SHP77 treated with DMSO at 0.1 percent for 48 hours (cell line): ENCODE data around the gene P4HA1.
A peak's percentile ranks its signal among the peaks of the same experiment; 100 is the strongest.

Experiments
- DNase-seq: peaks from one replicate; lab custom pipeline; 2025; lab: John Stamatoyannopoulos, UW

P4HA1 gene

DNA sequence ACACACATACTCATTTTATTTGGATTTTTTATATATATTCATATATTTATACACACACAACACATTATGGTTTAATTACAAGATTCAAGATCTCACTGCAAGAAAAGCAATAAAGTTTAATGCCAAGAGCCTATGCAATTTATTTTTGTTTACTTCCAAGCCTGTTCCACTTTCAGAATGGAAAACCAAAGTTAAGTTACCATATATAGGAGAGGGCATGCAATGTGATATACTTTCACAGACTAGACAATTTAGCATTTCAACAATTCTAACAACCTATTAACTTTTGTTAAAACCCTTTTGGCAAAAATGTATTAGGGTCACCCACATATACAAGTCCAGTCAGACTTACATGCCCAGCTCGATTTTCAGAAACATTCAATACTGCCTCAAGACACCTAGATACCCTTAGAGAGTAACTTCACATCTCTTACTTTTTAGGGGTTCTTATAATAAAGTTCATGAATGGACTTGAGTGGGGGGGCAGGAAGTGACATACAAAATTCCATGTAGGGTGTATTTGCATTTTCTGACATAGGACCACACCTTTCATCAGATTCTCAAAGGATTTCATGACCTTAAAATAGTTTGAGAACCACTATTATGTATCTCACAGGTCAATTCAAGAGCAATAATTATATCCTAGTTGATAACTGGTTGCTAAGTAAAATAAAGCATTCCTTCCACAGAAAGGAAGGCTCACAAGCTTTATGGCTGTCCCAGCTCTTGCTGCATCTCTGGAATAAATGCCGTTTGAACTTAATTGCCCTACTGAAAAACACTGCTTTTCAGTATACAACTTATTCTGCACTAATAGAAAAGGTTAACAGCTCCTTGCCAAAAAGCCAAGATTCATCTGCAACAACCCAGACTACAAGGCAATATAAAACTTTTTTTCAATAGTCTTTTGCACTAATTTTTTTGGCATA, 2.5 kb downstream of the P4HA1 start:
- no peak for DNase-seq

- no peak for DNase-seq
Observed at GRCh38 chr10:73092830-73093229, 3.8 kb downstream of the P4HA1 start.

DNA sequence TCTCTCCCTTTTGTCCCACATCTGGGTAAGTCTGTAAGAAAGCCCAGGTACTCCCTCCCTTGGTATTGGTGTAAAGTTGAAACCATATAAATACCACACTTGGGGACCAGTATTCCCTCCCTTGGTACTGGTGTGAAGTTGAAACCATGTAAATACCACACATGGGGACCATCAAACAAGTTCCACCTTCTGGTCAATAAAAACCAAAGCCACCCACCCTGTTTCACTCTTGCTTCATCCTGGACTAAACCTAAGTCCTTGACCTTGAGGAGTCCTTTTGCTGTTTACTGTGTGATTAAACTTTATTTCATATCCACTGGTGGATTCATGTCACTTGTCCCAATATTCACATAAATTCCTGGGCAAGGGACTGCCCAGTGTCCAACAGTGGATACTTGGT, 8.4 kb downstream of the P4HA1 start:
- no peak for DNase-seq

- DNase-seq: no peak
Observed at GRCh38 chr10:73086816-73087215, 9.8 kb downstream of the P4HA1 start.

DNA sequence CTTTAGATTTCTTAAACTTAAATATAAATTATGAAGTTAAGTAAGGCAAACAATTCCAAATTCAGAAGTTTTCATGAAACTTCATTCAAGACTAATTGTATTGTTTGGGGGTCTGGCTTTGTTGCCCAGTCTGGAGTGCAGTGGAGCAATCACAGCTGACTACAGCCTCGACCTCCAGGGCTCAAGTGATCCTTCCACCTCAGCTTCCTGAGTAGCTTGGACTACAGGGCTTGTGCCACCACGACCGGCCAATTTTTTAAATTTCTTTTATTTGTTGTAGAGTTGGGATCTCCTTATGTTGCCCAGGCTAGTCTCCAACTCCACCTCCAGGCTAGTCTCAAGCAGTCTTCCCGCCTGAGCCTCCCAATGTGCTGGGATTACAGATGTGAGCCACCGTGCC, 12.5 kb downstream of the P4HA1 start:
- DNase-seq: no peak

- DNase-seq: no peak
Observed at GRCh38 chr10:73083221-73083620, 13.4 kb downstream of the P4HA1 start.

- DNase-seq: no peak
Observed at GRCh38 chr10:73079779-73080541, 16.7 kb downstream of the P4HA1 start.

DNA sequence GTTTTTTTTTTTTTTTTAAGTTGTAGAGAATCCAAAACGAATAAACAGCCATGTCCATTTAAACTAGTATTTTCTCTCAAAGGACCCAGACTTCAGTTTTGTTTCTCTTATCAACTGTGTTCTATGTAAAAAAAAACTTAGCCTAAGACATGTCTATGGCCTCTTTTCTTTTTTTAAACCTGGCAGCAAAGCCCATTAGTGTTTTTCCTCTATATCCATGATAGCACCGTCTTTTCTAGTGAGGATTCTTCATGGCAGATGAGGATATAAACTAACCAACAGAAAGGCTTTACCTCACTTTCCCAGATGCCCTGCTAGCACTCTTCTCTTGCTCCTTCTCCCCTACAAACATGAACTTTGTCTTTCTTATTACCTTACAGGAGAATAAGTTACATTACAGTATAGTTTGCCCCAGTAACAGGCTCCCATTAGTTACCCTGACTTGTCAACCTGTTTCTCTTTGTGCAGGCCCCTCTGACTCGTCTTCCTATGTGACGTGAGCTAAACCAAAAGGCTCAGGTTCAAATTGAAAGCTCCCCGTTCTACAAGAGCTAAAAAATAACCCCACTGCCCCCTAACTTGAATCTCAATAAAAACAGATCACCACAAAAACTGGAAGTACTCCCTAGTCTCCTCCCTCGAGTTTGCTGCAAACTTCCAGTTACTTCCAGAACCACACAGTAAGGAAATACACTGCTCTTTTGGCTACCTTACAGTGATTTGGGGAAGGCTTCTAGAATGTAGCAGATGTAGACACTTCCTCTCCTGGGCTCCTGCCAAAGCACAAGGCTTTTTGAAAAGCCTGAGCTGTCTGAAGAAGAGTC, 20.1 kb downstream of the P4HA1 start:
- DNase-seq: no peak

GRCh38 chr10:73075829-73076228, 20.8 kb downstream of the P4HA1 start:
- no peak for DNase-seq

DNA sequence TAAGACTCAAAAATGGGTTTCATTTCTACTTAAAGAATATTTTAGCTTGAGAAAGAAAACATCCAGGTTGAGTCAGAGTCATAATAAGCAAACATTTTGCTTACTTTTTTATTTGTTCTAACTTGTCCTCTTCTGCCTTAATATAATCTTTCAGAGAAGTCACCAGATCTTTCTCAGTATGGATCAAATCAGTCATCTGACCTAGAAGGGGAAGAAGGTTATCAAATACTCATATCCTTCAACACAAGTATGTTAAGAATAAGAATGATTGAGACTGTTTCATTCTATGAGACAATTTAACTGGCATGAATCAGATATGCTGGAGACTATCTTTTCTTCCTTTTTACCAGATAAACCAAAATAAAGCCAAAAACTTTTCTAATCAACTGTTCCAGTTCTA, 23.0 kb downstream of the P4HA1 start:
- no peak for DNase-seq

DNA sequence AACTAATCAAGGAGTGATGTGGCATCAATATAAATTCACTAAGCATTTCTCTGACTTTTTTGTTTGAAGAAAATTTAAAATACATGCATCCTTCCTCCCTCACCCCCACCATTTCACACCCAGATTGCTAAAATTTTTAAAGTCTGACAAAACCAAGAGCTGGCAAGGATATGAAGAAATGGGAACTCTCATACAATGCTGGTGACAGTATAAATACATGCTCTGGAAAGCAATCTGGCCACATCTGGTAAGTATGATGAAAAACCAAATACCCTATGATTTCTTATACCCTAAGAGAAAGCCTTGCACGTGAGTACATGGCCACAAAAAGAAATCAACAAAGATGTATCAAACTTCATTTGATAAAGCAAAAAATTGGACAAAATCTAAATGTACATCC, 31.2 kb downstream of the P4HA1 start:
- DNase-seq: no peak

DNA sequence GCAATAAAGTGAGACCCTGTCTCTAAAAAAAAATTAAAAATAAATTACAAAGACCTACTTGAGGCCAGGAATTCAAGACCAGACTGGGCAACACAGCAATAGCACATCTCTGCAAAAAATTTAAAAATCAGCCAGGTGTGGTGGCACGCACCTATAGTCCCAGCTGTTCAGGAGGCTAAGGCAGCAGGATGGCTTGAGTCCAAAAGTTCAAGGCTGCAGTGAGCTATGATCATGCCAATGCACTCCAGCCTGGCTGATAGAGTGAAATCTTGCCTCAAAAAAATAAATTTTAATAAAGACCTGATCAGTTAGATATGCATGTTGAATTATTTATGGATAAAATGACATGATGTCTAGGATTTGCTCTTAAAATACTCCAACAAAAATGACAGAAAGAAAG, 34.9 kb downstream of the P4HA1 start:
- no peak for DNase-seq

- peak; percentile 4 for DNase-seq
Observed at GRCh38 chr10:73060738-73061635, 35.7 kb downstream of the P4HA1 start.

- DNase-seq: no peak
Observed at GRCh38 chr10:73060173-73060572, 36.5 kb downstream of the P4HA1 start.

GRCh38 chr10:73058057-73058591, 38.5 kb downstream of the P4HA1 start:
- DNase-seq: no peak

GRCh38 chr10:73054286-73054685, 42.4 kb downstream of the P4HA1 start:
- DNase-seq: no peak

GRCh38 chr10:73053275-73053674, 43.4 kb downstream of the P4HA1 start:
- DNase-seq: no peak

DNA sequence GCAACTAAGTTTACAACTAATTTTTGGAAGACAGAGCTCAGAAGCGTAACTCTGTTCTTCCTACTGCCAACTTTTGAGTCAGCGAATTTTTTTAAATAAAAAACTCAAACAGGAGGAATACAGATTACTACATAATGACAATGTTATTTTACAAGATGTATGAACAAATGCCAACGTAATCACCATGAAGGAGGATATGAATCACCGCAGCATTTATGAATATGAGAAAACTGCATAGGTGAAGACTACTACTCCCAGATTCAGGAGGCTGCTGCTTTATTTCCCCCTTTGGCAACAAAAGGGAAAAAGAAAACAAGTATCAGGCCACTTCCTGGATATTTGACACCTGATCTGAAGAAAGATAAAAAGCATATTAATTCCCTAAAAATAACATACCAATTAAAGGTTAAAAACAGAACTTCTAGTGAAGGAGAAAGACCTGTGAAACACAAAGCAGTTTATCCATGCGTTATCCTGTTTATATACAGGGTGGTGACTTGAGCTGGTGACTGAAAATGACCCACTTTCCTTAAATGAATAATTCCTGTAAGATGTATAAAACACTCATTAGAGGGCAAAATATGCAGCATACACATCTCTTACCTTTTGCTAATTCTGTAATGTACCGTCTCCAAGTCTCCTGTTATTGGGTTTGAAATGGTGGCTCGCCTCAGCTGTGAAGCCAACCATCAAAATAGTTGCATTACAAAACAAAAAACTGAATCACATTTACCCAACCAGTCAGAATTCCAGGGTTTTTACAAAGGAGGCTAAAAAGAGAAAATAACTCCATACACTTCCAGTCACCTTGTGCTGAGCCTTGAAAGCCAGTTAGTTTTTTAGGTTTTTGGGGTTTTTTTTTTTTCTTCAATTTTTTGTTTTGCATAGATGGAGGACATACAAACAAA, 52.0 kb downstream of the P4HA1 start:
- no peak for DNase-seq

GRCh38 chr10:73043766-73044377, 52.8 kb downstream of the P4HA1 start:
- DNase-seq: no peak

- DNase-seq: no peak
Observed at GRCh38 chr10:73043319-73043718, 53.3 kb downstream of the P4HA1 start.
